Hindlimb muscle (tissue), 1 donor: Measurements from ENCODE around the gene TREML4. TPM values are rescaled to one million over a fixed set of nuclear protein-coding genes. Genes with fewer than 3 reads are reported as not detected.
"Not testable (repeated sequence)": the region's sequence is repeated elsewhere in the genome, so short reads cannot be mapped to it uniquely, and the experiment has no call there.

ENCODE experiments used
- DNase-seq: peaks from one replicate; pipeline ENCODE4 v3.0.0-alpha.2; 2013
- polyA plus RNA-seq: library from polyadenylated mRNA; unstranded; fragments of 120-200 nt; gene quantifications from one replicate; pipeline ENCODE4 v1.2.1, GENCODE V29; 2013; ENCODE audit not compliant: insufficient read length

TREML4 gene
- polyA plus RNA-seq, 1 donor, result not detected

DNA sequence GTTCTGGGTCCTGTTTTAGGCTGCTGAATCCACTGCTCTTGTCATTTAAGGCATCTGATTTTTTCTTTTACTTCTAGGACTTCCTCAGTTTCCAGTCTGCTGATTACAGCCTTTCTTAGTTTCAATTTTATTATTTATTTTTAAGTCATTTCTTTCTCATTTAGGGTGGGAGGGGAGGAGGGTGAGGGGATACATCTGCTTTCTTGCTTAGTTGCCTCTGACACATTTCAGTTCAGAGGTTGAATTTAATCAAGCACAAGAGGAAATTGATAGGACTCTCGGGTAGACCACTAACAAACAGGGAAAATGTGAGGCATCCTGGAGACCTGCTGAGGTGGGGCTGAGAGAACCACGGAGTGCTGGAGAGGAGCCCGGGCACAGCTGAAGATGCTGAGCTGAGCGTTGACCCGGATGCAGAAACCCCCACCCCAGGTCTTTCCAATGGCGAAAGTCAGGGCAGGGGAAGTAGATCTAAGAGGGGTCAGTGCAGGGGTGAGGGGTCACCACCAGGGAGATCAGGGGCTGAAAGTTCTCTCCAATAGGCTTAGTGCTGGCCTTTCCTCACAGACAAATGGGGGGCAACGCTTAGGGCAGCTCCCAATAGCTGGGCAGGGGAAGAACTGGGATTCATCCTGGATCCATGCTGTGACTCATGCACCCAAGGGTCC, 19.6 kb upstream of the TREML4 start:
- DNase-seq, result no peak

DNA sequence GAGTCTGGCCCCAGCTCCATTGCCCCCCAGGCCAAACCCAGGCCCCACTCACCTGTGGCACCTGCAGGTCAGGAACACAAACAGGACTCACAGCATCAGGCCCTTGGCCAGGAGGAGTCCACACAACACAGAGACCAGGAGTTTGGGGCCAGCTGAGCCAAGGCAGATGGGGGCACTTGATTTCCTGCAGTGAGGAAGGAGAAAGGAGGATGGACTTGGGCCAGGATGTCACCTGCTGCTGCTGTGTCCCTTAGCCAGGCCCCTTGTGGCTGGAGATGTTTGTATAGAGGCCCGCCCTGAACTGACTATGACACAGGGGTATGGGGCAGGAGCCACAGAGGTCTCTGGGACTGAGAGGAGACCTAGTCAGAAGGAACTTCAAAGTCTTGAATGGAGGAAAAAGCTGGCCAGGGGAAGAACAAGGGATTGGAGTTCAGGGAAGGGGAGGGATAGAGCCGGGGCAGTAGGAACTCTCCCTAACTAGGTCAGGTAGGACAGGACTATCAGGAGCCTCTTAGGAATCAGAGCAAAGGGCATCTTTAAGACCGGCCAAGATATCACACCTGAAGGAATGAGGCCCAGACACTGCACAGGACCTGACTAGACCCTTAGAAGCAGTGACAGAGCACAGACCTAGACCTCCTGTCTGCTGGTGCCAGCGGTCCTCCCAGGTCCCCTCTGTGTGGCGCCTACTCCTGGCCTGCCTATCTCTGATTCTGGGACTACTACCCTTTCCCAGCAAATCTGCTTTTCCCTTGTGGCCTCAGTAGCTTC, 18.4 kb upstream of the TREML4 start:
- no peak for DNase-seq

- DNase-seq, result no peak
These were observed 13.4 kb upstream of the TREML4 start for GRCh38 chr6:41214559-41215238.

GRCh38 chr6:41215777-41216176, 12.4 kb upstream of the TREML4 start:
- no peak for DNase-seq

- DNase-seq, result no peak
These were observed 11.5 kb upstream of the TREML4 start for GRCh38 chr6:41216616-41217015.

- DNase-seq, result no peak
These were observed 6.1 kb upstream of the TREML4 start for GRCh38 chr6:41222045-41222444.

GRCh38 chr6:41222513-41222912, 5.6 kb upstream of the TREML4 start:
- DNase-seq, result no peak

- DNase-seq, result no peak
These were observed 3.3 kb upstream of the TREML4 start for GRCh38 chr6:41224800-41225199.

DNA sequence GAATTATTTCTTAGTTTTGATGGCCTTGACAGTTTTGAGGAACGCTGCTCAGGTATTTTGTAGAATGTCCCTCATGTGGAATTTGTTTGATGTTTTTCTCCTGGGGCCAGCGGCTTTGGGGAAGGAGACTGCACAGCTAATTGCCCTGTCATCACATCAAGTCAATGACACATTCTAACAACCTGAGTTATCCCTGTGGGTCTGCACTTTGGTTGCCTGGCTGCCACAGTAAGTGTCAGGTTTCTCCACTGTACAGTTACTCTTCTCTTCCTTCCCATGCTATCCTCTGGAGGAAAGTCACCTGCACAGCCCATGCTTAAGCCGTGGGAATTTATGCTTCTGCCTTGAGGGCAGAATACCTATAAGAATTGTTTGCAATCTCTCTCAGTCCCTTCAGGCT, 1.4 kb upstream of the TREML4 start:
- DNase-seq, result no peak

DNA sequence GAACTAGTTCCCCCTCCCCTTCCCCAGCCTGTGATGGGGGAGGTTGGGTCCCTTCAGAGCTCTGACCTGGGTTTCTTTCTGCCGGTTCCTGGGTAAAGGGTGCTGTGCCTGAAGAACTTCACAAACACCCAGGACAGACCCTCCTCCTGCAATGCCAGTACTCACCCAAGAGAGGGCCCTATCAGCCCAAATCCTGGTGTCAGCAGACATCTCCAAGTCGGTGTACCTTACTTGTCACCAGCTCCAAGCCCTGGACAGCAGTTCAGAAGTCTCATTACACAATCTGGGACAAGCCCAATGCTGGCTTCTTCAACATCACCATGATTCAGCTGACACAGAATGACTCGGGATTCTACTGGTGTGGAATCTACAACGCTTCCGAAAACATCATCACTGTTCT, 467 bp downstream of the TREML4 start:
- no peak for DNase-seq

GRCh38 chr6:41229721-41230120, 1.6 kb downstream of the TREML4 start:
- DNase-seq, result no peak

DNA sequence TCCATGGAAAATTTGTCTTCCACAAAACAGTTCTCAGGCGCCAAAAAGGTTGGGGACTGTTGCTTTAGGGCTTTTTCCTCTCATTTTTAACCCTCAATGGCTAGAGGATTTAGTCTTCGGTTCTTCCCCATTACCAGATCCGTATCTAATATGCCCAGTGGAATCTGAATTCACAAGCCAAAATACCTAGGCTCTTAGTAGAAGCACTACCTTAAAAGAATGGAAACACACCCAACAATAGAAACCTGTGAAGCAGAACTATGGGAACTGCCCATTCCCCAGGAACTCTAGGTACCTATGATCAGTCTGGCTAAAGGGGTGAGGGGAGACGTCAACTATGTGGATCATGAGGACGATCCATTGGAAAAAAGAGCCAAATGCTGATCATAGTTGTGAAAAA, 3.1 kb downstream of the TREML4 start:
- no peak for DNase-seq

DNA sequence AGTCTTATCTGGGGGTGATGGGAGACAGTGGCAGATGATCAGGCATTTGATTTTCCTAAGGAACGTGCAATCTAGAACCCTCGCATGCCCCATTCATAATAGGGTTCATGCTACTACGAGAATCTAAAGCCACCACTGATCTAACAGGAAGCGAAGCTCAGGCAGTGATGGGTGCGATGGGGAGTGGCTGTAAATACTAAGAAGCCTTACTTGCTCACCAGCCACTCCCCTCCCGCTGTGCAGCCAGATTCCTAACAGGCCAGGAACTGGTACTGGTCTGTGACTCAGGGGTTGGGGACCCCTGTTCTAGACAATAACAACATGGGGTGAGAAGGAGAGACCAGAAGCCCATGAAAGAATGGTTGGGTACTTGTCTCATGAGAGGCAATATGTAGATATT, 4.5 kb downstream of the TREML4 start:
- no peak for DNase-seq

DNA sequence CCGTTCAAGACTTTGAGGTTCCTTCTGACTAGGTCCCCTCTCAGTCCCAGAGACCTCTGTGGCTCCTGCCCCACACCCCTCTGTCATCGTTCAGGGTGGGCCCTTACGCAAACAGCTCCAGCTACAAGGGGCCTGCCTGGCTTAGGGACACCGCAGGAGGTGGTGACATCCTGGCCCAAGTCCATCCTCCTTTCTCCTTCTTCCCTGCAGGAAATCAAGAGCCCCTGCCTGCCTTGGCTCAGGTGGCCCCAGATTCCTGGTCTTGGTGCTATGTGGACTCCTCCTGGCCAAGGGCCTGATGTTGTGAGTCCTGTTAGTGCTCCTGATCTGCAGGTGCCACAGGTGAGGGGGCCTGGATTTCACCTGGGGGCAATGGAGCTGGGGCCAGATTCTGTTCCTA, 8.1 kb downstream of the TREML4 start:
- no peak for DNase-seq

DNA sequence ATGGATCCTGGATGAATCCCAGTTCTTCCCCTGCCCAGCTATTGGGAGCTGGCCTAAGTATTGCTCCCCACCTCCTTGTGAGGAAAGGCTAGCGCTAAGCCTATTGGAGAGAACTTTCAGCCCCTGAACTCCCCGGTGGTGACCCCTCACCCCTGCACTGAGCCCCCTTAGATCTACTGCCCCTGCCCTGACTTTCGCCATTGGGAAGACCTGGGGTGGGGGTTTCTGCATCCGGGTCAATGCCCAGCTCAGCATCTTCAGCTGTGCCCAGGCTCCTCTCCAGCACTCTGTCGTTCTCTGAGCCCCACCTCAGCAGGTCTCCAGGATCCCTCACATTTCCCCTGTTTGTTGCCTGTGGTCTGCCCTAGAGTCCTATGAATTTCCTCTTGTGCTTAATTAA, 9.0 kb downstream of the TREML4 start:
- DNase-seq, result no peak

DNA sequence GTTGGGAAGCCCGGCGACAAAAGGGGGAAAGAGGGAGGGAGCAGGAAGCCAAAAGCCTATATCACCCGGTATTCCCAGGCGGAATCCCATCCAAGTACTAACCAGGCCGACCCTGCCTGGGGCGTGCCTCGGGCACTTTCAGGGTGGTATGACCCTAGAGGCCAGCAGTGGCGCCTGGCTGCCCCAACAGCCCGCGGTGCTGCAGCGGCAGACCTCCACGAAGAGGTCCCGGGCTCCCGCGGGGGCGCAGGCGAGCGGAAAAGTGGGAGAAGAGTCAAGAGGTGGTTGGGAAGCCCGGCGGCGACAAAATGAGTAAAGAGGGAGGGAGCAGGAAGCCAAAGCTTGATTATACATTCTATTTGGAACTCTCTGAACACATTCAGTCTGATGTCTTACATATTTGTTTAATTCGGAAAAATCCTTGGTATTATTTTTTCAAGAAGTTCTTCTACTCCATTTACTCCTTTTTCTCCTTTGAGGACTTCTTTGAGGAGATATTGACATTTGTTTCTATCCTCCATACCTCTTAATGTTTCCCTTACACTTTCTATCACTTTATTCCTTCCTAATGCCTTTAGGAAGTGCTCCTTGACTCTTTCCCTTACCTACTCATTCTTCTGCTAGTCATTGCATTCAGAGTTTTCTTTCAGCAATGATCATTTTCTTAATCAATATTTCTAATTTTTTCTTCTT, 11.5 kb downstream of the TREML4 start:
- DNase-seq, result no peak

DNA sequence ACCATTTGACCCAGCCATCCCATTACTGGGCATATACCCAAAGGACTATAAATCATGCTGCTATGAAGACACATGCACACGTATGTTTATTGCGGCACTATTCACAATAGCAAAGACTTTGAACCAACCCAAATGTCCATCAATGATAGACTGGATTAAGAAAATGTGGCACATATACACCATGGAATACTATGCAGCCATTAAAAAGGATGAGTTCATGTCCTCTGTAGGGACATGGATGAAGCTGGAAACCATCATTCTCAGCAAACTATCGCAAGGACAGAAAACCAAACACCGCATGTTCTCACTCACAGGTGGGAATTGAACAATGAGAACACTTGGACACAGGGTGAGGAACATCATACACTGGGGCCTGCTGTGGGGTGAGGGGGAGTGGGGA, 18.4 kb downstream of the TREML4 start:
- not testable (repeated sequence) for DNase-seq

DNA sequence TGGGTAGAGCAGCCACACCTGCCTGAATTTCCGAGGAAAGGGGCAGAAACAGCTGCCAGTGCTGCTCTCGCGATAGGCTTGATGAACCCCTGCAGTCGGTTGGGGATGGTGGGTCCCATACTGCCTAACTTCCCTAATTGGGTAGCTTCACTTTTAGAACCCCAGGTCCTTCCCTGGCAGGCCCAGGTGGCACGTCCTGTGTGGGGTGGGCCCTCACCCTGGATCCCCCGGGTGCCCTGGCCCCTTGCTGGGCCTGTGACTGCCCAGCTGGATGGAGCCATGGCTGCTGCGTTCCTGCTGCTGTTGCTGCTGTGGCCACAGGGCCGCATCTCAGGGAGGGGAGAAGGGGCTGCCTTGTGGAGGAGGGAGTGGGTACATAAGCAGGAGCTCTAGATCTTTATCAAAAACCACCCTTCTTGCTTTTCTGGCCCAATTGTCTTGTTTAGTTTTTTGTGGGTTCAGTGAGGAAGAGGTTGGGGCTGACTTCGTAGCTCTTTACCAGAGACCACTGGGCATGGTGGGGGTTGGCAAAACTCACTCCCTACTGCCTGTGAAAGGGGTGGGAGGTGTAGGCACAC, 19.2 kb downstream of the TREML4 start:
- no peak for DNase-seq

DNA sequence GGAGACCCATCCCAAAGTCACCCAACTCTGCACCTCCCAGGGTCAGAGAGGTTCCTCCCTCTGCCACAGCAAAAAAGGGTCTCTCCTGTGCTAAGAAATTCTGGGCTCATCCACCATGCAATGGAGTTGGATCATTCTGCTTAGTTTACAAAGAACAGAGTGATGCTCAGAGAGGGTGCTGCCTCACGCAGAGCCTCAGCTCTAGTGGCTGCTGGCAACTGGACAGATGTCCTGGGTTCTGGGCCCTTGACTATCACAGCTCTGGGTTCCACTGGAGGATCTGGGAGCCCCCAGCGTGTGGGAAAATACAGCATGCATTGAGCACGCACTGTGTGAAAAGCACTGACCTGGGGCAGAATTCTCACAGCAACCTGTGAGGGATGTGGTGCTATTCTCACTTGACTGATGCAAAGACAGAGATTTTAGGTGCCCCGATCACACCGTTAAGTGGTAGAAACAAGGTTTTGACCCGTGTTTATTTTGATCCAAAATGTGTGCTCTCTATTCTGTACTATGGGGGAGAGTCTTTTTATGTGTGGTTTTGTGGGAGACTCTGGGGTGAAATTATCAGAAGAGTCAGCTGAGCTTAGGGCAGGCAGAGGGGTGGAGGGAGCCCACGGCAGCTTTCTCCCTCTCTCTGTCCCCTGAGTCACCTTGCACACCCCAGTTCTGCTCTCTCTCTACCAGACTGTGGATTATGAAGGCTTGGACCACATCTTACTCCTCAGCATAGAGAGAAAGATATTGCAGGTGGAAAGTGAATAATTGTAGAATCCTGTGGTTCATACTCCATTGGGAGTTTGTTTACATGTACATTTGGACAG, 19.9 kb downstream of the TREML4 start:
- no peak for DNase-seq

DNA sequence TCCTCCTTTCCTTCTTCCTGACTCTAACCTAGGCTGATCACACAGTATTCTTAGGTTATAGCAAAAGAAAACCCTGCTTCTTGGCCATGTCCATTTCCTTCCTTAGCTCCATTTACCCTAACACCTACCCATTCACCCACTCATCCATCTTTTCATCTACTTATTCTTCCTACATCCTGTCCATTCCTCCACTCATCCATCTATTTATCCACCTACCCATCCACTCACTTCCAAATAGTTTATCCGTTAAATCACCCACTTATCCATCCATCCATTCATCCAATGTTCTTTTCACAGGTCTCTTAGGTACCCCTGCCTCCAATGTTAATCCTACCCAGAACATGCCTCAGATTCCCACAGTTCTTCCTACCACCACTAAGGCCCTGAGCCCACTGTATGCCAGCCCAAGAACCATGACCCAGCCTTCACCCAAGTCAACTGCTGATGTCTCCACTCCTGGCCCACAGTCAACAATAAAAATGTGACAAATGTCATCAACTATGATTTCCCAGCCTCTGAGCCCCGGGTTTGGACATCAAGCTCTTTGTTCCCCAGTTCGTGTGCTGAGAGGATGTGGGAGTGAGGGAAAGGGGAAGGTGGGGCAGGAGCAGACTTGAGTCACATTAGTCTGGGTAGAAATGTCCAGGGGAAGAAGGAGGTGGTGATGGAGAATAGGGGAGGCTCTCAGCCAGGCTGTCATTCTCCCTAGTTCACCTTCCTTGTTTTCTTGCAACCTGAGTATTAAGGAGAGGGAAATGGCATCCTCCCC, 24.4 kb downstream of the TREML4 start:
- DNase-seq, result no peak

DNA sequence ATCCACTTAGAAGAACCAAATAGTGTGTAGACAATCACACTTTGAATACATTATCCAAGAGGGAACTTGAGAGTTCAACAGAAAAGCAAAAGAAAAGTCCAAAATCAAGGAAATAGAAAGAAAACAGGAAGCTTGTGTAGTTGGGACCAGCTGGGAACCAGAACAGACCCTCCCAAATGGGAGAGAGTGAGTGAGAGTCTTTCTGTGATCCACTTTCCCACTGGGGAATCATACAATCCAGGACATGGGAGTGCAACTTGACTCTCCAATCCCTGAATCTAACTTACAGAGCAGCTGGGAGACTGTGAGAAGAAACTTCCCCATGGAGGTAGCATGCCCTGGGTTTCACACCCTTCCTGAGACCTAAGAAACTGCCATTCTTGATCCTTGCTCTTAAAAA, 27.0 kb downstream of the TREML4 start:
- DNase-seq, result no peak
